ENCODE data around the gene CELF1.

DNA sequence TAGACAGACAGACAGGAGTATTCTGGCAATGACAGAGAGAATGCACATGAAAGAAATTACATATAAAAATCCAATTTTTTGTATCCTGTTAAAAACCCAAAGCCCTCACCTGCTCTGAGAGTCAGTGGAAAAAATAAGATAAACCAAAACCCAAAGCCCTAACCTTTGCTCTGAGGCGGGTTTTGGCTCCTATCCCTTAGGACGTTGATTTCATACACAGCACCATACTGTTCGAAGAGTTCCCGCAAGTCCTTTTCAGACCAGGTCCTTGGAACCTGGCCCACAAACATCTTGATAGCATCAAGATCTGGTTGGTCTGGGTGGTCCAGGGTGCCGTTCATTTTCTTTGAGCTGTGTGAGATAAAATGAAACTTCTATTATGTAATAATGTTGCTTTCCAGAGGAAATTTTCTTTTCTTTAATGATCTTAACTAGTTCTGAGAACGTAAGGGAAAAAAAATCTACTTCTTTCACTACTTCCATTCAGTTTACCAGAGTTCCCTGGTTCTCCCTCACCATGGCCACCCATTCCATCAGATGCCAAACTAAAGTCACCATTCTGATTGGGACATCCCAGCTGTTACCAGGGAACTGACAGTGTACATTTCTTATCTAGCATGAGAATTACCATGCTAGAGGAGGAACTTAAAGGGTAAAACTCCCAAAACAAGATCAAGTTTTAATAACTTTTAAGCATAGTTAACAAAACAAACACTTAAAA, 64.1 kb downstream of the CELF1 start:
- no peak for TF ChIP-seq CTCF (IDR thresholded peaks at IDR 0.05; ENCODE audit: poor library complexity)
- TF ChIP-seq EZH2 (IDR thresholded peaks at IDR 0.05; ENCODE audit: borderline replicate concordance): no peak

Data from hepatocyte (in vitro differentiated cells).